ENCODE data around the gene CTIF. TPM values are rescaled to one million over a fixed set of nuclear protein-coding genes. Genes with fewer than 3 reads are reported as not detected.

The CTIF gene
- total and polyA plus RNA-seq, 2 experiments from 2014 or later, result 8.6 to 14.4 TPM

DNA sequence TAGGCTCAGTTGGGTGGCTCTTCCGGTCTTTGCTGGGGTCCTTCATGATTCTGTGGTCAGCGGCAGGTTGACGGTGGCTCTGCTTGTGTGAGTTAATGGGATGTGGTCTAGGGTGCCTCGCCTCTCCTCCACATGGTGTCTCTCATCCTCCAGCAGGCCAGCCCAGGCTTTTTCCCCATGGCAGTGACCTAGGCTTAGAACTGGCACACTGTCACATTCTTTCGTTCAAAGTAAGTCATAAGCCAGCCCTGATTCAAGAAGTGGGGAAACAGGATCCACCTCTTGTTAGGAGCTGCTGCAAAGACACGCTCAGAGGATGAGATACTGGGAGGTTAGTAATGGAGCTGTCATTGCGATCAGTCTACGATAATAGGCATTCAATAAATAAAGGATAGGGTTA, 46.0 kb upstream of the CTIF start (continued):
- TF ChIP-seq, protein P1, sequence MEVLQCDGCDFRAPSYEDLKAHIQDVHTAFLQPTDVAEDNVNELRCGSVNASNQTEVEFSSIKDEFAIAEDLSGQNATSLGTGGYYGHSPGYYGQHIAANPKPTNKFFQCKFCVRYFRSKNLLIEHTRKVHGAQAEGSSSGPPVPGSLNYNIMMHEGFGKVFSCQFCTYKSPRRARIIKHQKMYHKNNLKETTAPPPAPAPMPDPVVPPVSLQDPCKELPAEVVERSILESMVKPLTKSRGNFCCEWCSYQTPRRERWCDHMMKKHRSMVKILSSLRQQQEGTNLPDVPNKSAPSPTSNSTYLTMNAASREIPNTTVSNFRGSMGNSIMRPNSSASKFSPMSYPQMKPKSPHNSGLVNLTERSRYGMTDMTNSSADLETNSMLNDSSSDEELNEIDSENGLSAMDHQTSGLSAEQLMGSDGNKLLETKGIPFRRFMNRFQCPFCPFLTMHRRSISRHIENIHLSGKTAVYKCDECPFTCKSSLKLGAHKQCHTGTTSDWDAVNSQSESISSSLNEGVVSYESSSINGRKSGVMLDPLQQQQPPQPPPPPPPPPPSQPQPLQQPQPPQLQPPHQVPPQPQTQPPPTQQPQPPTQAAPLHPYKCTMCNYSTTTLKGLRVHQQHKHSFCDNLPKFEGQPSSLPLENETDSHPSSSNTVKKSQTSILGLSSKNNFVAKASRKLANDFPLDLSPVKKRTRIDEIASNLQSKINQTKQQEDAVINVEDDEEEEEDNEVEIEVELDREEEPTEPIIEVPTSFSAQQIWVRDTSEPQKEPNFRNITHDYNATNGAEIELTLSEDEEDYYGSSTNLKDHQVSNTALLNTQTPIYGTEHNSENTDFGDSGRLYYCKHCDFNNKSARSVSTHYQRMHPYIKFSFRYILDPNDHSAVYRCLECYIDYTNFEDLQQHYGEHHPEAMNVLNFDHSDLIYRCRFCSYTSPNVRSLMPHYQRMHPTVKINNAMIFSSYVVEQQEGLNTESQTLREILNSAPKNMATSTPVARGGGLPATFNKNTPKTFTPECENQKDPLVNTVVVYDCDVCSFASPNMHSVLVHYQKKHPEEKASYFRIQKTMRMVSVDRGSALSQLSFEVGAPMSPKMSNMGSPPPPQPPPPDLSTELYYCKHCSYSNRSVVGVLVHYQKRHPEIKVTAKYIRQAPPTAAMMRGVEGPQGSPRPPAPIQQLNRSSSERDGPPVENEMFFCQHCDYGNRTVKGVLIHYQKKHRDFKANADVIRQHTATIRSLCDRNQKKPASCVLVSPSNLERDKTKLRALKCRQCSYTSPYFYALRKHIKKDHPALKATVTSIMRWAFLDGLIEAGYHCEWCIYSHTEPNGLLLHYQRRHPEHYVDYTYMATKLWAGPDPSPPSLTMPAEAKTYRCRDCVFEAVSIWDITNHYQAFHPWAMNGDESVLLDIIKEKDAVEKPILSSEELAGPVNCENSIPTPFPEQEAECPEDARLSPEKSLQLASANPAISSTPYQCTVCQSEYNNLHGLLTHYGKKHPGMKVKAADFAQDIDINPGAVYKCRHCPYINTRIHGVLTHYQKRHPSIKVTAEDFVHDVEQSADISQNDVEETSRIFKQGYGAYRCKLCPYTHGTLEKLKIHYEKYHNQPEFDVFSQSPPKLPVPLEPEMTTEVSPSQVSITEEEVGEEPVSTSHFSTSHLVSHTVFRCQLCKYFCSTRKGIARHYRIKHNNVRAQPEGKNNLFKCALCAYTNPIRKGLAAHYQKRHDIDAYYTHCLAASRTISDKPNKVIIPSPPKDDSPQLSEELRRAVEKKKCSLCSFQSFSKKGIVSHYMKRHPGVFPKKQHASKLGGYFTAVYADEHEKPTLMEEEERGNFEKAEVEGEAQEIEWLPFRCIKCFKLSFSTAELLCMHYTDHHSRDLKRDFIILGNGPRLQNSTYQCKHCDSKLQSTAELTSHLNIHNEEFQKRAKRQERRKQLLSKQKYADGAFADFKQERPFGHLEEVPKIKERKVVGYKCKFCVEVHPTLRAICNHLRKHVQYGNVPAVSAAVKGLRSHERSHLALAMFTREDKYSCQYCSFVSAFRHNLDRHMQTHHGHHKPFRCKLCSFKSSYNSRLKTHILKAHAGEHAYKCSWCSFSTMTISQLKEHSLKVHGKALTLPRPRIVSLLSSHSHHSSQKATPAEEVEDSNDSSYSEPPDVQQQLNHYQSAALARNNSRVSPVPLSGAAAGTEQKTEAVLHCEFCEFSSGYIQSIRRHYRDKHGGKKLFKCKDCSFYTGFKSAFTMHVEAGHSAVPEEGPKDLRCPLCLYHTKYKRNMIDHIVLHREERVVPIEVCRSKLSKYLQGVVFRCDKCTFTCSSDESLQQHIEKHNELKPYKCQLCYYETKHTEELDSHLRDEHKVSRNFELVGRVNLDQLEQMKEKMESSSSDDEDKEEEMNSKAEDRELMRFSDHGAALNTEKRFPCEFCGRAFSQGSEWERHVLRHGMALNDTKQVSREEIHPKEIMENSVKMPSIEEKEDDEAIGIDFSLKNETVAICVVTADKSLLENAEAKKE (CRISPR knock-in tag; IDR thresholded peaks at IDR 0.05), result no peak
- TF ChIP-seq NANOG (IDR thresholded peaks at IDR 0.05; ENCODE audit: borderline replicate concordance) (no peak), ZNF331 (CRISPR knock-in tag; IDR thresholded peaks at IDR 0.05; ENCODE audit: low read depth) (no peak), CREB1 (CRISPR knock-in tag; IDR thresholded peaks at IDR 0.05; ENCODE audit: low read depth) (no peak), ZNF114 (CRISPR knock-in tag; IDR thresholded peaks at IDR 0.05) (no peak)

DNA sequence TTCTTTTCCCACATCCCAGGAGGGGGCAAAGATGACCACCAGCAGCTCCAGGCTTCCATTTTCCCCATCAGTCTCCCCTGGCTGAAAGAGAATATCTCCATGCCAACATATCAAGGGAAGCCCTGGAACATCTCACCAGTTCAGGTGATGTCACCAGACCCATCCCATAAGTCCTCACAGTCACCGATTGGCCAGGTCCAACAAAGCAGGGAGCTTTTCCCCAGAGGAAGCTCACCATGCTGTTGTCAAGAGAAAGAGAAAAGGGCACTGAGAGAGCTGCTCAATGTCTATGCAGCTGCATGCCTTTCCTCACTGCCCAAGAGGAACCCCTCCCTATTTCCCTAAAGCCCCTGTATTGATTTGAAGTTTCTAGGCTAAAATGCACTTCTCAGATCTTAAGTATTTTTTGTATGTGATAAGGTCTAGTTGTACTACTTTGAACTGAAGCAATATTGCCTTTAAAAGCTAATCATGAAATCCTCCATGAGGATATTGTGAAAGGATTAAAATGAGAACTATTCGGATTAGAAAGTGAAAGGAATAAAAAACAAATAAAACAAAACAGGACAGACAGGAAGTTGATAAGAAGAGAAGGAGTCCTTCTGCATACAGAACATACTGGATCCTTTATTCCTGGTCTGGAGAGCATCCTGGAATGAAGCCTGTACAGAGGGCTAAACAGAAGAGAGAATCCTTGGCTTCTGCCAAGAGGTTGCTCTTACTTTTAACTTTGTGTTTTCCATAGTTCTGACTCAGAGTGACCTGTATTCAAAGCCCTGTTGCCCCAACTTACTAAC, 45.2 kb upstream of the CTIF start:
- H3K36me3 Mint-ChIP-seq (ENCODE audit: low read depth), result no peaks in the 10 kb centered on the region
- Histone ChIP-seq H3K4me2 (no peak overlapping the region), H3K27ac (ENCODE audit: low read depth) (no peak overlapping the region)

More for the DNA sequence above, 45.2 kb upstream of the CTIF start:
- TF ChIP-seq, protein P2, sequence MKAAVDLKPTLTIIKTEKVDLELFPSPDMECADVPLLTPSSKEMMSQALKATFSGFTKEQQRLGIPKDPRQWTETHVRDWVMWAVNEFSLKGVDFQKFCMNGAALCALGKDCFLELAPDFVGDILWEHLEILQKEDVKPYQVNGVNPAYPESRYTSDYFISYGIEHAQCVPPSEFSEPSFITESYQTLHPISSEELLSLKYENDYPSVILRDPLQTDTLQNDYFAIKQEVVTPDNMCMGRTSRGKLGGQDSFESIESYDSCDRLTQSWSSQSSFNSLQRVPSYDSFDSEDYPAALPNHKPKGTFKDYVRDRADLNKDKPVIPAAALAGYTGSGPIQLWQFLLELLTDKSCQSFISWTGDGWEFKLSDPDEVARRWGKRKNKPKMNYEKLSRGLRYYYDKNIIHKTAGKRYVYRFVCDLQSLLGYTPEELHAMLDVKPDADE (IDR thresholded peaks at IDR 0.05), result no peak
- no peaks in the 10 kb centered on the region for H3K9me2 ChIP-seq (ENCODE audit: insufficient read depth)
- DNase-seq (ENCODE audit: low spot score) (no peak), ATAC-seq (no peak)
- Mint-ChIP-seq H3K27me3 (ENCODE audit: insufficient read depth, low read depth, poor library complexity) (peaks cover 2% of the 10 kb centered on the region), H3K9me3 (peaks cover 10% of the 10 kb centered on the region), H3K4me1 (no peaks in the 10 kb centered on the region), H3K4me3 (no peak overlapping the region), H3K27ac (no peak overlapping the region)
- H3K4me3 ChIP-seq, result no peak overlapping the region
- H3K79me2 ChIP-seq (replicated peaks; ENCODE audit: insufficient read depth), result no peaks in the 10 kb centered on the region
- no peaks in the 10 kb centered on the region for H3F3A ChIP-seq (replicated peaks; ENCODE audit: low read depth)
- H2AFZ ChIP-seq, result no peak overlapping the region
- no peaks in the 10 kb centered on the region for H3K36me3 ChIP-seq (ENCODE audit: insufficient read depth)
- no peaks in the 10 kb centered on the region for H4K20me1 ChIP-seq (replicated peaks; ENCODE audit: insufficient read depth)
- no peaks in the 10 kb centered on the region for H3K27me3 ChIP-seq (ENCODE audit: insufficient read depth)
- no peaks in the 10 kb centered on the region for H3K4me1 ChIP-seq (ENCODE audit: insufficient read depth)
